Activated CD4-positive, alpha-beta T cell treated with anti-CD3 and anti-CD28 coated beads, Interleukin-2, Interleukin-4, amounts not matched to agents 100 ng/mL and 50 ng/mL, durations not matched to agents 16 hours and 8 hours (primary cell): ENCODE data around the gene PGBD1.
A peak's percentile ranks its signal among the peaks of the same experiment; 100 is the strongest.

Source experiments
- DNase-seq: peaks from one replicate; pipeline ENCODE4 v3.0.0-alpha.2; 2020; ENCODE audit warnings: low spot score

PGBD1 gene

GRCh38 chr6:28335564-28336283 is 54.4 kb downstream of the PGBD1 start, which contains the start of gene ZSCAN31:
TSS of gene ZSCAN31 (minus strand) at chr6:28336148. CDS start at chr6:28329683, 6,465 bp downstream.
- DNase-seq: peak; percentile 79

DNA sequence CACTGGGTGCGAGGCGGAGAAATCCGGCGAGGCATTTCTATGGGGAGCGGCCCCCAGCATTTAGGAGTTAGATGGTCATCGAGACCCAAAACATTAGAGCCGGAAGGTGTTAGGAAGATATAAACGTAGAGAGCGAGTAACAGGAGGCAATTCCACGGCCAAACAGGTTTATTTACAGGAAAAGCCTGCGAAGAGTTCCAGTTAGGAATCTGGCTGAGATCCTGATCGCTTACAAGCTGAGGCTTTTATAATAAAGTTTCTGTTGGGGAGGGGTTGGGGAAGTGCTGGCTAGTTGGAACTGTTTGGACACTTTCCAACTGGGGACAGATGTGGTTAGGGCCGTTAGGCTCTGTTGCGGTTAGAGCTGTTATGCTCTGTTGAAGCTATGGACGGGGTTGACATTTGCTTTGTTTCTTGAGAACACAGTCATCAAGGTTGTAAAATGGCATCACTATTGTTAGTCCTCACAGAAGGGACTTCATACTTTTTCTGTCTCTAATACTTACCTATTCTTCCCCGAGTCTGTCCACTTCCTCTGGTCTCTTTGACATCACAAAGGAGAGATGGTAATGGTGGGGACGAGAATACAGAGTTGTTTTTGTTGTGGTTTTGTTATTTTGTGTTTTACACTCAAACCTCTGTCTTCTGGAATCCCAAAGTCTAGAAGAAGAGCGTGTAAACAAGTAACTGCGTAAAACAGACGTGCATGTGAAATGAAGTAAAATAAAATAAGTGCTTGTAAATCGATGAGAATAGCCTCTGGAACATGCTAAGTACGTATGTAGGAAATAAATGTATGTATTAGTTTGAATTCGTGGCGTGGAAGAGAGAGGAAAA is 55.1 kb downstream of the PGBD1 start:
- DNase-seq: peak; percentile 15

DNA sequence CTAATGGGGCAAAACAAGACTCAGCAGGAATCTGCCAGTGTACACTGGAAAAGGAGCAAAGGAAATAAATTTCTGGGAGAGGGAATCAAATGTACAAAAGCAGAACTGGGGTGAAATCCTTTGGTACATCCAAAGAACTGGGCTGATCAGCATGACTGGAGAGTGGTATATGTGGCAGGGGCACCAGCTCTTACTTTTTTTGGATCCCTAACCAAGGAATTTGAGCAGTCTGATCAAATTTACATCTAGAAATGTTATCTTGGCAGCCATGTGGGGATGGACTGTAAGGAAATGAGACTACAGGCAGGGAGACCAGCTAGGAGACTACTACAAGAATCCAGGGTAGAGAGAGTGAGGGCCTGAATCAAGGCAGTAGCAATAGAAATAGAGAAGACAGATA is 55.7 kb downstream of the PGBD1 start:
- DNase-seq: no peak

DNA sequence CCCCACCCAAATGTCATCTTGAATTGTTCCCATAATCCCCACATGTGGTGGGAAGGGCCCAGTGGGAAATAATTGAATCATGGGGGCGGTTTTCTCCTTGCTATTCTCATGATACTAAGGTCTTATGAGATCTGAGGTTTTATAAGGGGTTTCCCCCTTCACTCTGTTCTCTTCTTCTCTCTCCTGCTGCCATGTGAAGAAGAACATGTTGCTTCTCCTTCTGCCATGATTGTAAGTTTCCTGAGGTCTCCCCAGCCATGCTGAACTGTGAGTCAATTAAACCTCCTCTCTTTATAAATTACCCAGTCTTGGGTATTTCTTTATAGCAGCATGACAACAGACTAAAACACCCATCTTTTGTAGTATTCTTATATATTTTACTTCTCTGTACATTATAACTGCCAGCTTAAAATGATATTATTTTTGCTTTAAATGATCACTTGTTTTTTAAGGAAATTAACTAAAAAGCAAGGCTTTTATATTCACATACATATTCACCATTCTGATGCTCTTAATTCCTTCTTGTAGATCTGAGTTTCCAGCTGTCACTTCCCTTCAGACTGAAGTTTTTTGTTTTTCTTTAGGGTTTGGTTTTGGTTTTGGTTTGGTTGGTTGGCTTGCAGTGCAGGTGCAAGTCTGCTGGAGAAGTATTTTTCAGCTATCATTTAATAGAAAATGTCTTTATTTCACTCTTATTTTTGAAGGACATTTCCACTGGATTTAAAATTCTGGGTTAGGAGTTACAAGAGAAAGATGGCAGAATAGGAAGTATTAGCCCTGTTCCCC is 59.1 kb downstream of the PGBD1 start:
- DNase-seq: no peak

DNA sequence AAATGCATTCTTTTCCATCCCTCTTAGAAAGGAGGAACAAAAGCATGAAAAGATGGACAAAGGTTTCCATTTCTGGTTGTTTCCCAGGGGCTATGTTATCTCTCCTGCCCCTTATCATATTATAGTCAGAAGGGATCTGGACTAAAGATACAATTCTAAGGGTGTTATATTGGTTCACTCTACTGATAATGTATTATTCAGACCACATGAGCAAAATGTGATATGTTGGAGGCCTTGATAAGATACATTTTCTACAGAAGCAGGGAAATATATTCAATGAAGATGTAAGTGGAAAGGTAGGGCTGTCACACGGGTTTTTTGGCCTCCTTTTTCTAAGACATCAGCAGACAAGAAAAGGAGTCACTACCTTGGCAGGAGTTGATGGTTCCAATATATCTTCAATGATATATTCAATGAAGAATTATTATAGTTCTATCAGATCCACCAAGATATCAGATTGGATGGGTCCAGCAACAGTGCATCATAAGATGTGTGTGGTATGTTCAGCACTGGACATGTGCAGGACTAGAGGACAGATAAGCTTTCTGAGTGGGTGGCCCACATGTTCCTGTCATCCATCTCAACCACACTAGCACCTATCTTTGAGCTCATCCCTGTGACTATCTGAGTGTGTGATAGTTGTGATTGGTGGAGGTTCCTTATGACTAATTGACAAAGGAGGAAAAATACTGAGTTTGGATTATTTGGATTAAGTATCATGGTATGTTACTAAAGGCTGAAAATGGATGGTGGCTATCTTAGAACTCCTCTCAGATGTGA is 62.7 kb downstream of the PGBD1 start:
- no peak for DNase-seq

- DNase-seq: no peak
Measured at GRCh38 chr6:28345201-28345600, 63.8 kb downstream of the PGBD1 start.

DNA sequence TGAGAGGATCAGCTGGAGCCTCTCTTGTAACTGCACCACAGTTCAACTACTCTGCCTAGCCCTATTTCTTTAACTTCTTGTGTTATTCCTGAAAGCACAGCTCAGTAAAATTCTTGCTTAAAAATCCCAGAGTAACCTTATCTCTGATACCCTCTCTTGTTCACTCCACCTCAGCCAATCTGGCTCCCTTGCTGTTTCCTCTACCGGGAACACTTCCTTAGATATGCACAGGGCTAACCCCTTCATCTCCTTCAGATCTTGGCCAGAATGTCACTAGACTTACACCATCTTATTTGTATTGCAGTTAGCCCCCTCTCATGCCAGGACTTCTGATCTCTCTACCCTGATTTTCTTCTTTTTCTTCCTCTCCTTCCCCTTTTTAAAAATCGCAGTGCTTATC is 65.7 kb downstream of the PGBD1 start:
- no peak for DNase-seq

GRCh38 chr6:28349344-28349891 is 68.0 kb downstream of the PGBD1 start:
- DNase-seq: no peak

GRCh38 chr6:28349892-28350737 is 68.7 kb downstream of the PGBD1 start, which contains the start of gene ZKSCAN3:
TSS of gene ZKSCAN3 (plus strand) at chr6:28349947. CDS start at chr6:28359587, 9,640 bp downstream.
- peak; percentile 88 for DNase-seq

DNA sequence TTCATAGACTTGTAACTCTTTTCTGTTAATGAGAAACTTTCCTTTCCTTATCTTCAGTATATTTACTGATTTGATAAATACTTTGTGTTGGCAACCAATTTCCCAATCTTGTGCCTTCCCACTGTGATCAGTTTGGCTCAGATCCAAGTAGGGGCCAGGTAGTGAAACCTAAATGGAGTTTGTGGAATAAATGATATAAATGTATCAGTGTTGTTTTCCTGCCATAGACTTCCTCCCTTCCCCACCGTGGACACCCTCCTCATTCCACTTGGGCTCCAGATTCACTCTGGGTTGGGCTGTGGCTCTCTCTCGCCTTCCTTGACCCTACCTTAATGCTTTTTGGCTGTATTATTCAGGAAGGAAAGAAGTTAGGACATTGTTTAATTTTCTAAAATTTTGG is 69.7 kb downstream of the PGBD1 start:
- DNase-seq: no peak

- no peak for DNase-seq
Measured at GRCh38 chr6:28351493-28351925, 70.1 kb downstream of the PGBD1 start.
